B cell (primary cell): ENCODE data around the gene RBM20. TPM values are rescaled to one million over a fixed set of nuclear protein-coding genes. Genes with fewer than 3 reads are reported as not detected.

Source experiments
- ATAC-seq: fragments of 200-7000 bp; cut with Tn5 transposase; one replicate; pipeline ENCODE4 v1.10.0; 2021; ENCODE audit warnings: low read depth, mild to moderate bottlenecking, moderate number of reproducible peaks, moderate library complexity
- CTCF ChIA-PET: fragments of 350-600 bp; sonication (Branson Sonifier 250); formaldehyde crosslinking; loops from one replicate; lab custom pipeline; 2021; ENCODE audit warnings: antibody characterized with exemption, inconsistent platforms; lab: Charles Lee
- POLR2A ChIA-PET: fragments of 350-600 bp; sonication (Branson Sonifier 250); formaldehyde crosslinking; loops from one replicate; lab custom pipeline; 2021; ENCODE audit warnings: antibody characterized with exemption; lab: Charles Lee
- DNase-seq: peaks from one replicate; pipeline ENCODE4 v3.0.0; 2013
- H2AFZ ChIP-seq: 2 replicates; pipeline ENCODE4 v1.6.1; 2012; ENCODE audit warnings: mild to moderate bottlenecking, low read depth, low read length; ENCODE audit not compliant: insufficient read depth, poor library complexity, severe bottlenecking
- H3K27ac ChIP-seq, 2 donors: 1 replicate in 1 of 2; 2 replicates in 1 of 2; pipeline ENCODE4 v1.5.1; 2012 to 2013; ENCODE audit warnings: low read length in 2 of 2, mild to moderate bottlenecking in 2 of 2, moderate library complexity in 1 of 2
- H3K27me3 ChIP-seq, 4 experiments: fragments of 200-600 bp in 1 of 4; sonication (generic) in 1 of 4; replicated peaks in 1 of 4; 1 replicate in 2 of 4; 2 replicates in 2 of 4; pipeline versions ENCODE4 v1.6.1 to v1.7.0; 2013 to 2016; ENCODE audit warnings: low read length in 3 of 4, mild to moderate bottlenecking in 2 of 4, mixed read lengths in 1 of 4, moderate library complexity in 1 of 4; ENCODE audit not compliant: insufficient read depth in 4 of 4, control insufficient read depth in 3 of 4; ENCODE audit errors: control extremely low read depth in 1 of 4
- H3K36me3 ChIP-seq, 2 experiments: replicated peaks in 1 of 2; 1 replicate in 1 of 2; 2 replicates in 1 of 2; pipeline versions ENCODE4 v1.6.1 to v1.7.1; 2013; ENCODE audit warnings: low read length in 1 of 2; ENCODE audit not compliant: insufficient read depth in 2 of 2, control insufficient read depth in 1 of 2; ENCODE audit errors: control extremely low read depth in 1 of 2, extremely low read depth in 1 of 2
- H3K4me1 ChIP-seq, 2 donors: fragments of 200-600 bp in 1 of 2; sonication (generic) in 1 of 2; 1 replicate in 1 of 2; 2 replicates in 1 of 2; pipeline versions ENCODE4 v1.5.1 to v1.6.1; 2013 to 2017; ENCODE audit warnings: low read length in 2 of 2; ENCODE audit not compliant: control insufficient read depth in 2 of 2, insufficient read depth in 2 of 2
- H3K4me2 ChIP-seq: replicated peaks from 2 replicates; pipeline ENCODE3; 2012; ENCODE audit warnings: mild to moderate bottlenecking, low read depth, low read length; ENCODE audit not compliant: poor library complexity, severe bottlenecking
- H3K4me3 ChIP-seq, 5 experiments: fragments of 200-600 bp in 1 of 5; sonication (generic) in 1 of 5; 1 replicate in 3 of 5; 2 replicates in 2 of 5; pipeline versions ENCODE4 v1.5.1 to v1.7.0; 2011 to 2016; ENCODE audit warnings: low read length in 4 of 5, mild to moderate bottlenecking in 4 of 5, low read depth in 2 of 5, control low read depth in 1 of 5, moderate library complexity in 1 of 5; ENCODE audit not compliant: insufficient read depth in 1 of 5; ENCODE audit errors: control extremely low read depth in 1 of 5, extremely low read depth in 1 of 5
- H3K79me2 ChIP-seq: fragments of 200-600 bp; sonication (generic); one replicate; pipeline ENCODE4 v1.6.0; 2016; ENCODE audit warnings: low read length; ENCODE audit not compliant: control insufficient read depth, insufficient read depth
- H3K9ac ChIP-seq: fragments of 200-600 bp; sonication (generic); 2 replicates; pipeline ENCODE4 v1.6.1; 2017; ENCODE audit warnings: mild to moderate bottlenecking, low read length, moderate library complexity
- H3K9me3 ChIP-seq, 3 donors: one replicate each; pipeline versions ENCODE4 v1.6.1 to v1.7.1; 2013; ENCODE audit warnings: low read length in 2 of 3; ENCODE audit not compliant: control insufficient read depth in 2 of 3, insufficient read depth in 1 of 3; ENCODE audit errors: control extremely low read depth in 1 of 3
- H4K20me1 ChIP-seq: 2 replicates; pipeline ENCODE4 v1.6.0; 2012; ENCODE audit warnings: mild to moderate bottlenecking, low read length; ENCODE audit not compliant: insufficient read depth, control insufficient read depth, poor library complexity, severe bottlenecking
- H3K27ac Mint-ChIP-seq: one replicate; pipeline ENCODE4 v1.8.0; 2021; ENCODE audit warnings: mixed read lengths
- H3K27me3 Mint-ChIP-seq: one replicate; pipeline ENCODE4 v1.8.0; 2021; ENCODE audit warnings: mixed read lengths
- H3K4me1 Mint-ChIP-seq: one replicate; pipeline ENCODE4 v1.8.0; 2021; ENCODE audit warnings: mixed read lengths
- H3K4me3 Mint-ChIP-seq: one replicate; pipeline ENCODE4 v1.8.0; 2021; ENCODE audit warnings: mixed read lengths
- H3K9me3 Mint-ChIP-seq: one replicate; pipeline ENCODE4 v1.8.0; 2022; ENCODE audit warnings: mixed read lengths; ENCODE audit not compliant: insufficient read depth
- CTCF ChIP-seq: fragments of 200-600 bp; IDR thresholded peaks from one replicate; pipeline ENCODE4 v1.8.0; 2022; ENCODE audit warnings: antibody characterized with exemption, mild to moderate bottlenecking
- EZH2 ChIP-seq: IDR thresholded peaks from 2 replicates; pipeline ENCODE4 v1.6.1; 2012; ENCODE audit warnings: borderline replicate concordance, low read depth, mild to moderate bottlenecking, moderate library complexity, low read length; ENCODE audit not compliant: insufficient read depth, poor library complexity, severe bottlenecking
- WGBS: methylation state at CpG from one replicate; pipeline ENCODE4 v1.1.5; 2013; ENCODE audit warnings: missing lambda C conversion rate; ENCODE audit not compliant: insufficient coverage; 5-methylcytosine and 5-hydroxymethylcytosine counted together
- intact Hi-C: fragments of 100-400 bp; cut with micrococcal nuclease; formaldehyde crosslinking; loops from one replicate; pipeline ENCODE4 v1.10.0; 2022
- polyA plus RNA-seq: library from polyadenylated mRNA; depleted of rRNA; stranded (reverse); fragments of >200 nt; gene quantifications from 2 replicates; pipeline ENCODE4 v1.2.3, GENCODE V29; 2012
- total RNA-seq, 2 donors: library from RNA; stranded (reverse); fragments of 120-200 nt in 1 of 2; gene quantifications; 1 replicate in 1 of 2; 2 replicates in 1 of 2; pipeline versions ENCODE4 v1.2.3 to v1.2.4, GENCODE V29; 2013 to 2022

RBM20 gene
- total and polyA plus RNA-seq, 2 donors (not counting 1 experiment from before 2014, with no cell fraction given) = not detected

DNA sequence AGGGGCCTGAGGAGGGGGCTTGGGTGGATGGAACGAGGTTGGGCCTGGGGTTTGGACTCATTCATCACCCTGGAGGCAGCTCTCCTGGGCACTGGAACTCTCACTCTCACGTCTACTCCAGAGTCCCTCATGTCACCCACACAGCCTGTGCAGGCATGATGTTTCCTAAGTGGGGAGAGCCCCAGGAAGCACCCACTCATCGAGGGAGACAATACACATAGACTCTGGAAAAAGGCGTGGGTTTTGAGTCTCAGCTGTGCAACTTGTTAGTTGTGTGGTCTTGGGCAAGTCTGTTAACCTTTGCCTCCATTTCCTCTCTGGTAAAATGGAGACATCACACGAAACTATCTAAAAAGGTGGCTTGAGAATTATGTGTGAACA, 25.9 kb upstream of the RBM20 start:
- H3K79me2 ChIP-seq = no peaks in the 10 kb centered on the region
- H3K4me1 Mint-ChIP-seq = peaks cover 8% of the 10 kb centered on the region
- no peaks in the 10 kb centered on the region for H4K20me1 ChIP-seq
- no peak overlapping the region for H3K4me3 Mint-ChIP-seq
- CTCF ChIA-PET = interaction anchor here (1.2 kb wide), 1 partner anchor 10 kb away, joined by 5 read pairs; no protein-coding TSS in a partner anchor
- DNase-seq (no peak), ATAC-seq (no peak)
- POLR2A ChIA-PET = no interaction called here
- 67% methylated on average over 3 of the region's 5 CpGs for WGBS
- no peak overlapping the region for H3K9ac ChIP-seq
- H3K27me3 ChIP-seq = no peaks in the 10 kb centered on the region
- no peak overlapping the region for H2AFZ ChIP-seq
- no peaks in the 10 kb centered on the region for H3K36me3 ChIP-seq
- no peaks in the 10 kb centered on the region for H3K27me3 Mint-ChIP-seq
- H3K4me3 ChIP-seq = no peak overlapping the region
- no peak for TF ChIP-seq EZH2
- H3K27ac Mint-ChIP-seq = no peak overlapping the region
- H3K9me3 ChIP-seq = no peaks in the 10 kb centered on the region
- intact Hi-C loops = no loop called here
- peaks cover 5% of the 10 kb centered on the region for H3K9me3 Mint-ChIP-seq
- no peak overlapping the region for H3K27ac ChIP-seq
- peaks cover 4% of the 10 kb centered on the region in 2 donors for H3K4me1 ChIP-seq
- no peak overlapping the region for H3K4me2 ChIP-seq

DNA sequence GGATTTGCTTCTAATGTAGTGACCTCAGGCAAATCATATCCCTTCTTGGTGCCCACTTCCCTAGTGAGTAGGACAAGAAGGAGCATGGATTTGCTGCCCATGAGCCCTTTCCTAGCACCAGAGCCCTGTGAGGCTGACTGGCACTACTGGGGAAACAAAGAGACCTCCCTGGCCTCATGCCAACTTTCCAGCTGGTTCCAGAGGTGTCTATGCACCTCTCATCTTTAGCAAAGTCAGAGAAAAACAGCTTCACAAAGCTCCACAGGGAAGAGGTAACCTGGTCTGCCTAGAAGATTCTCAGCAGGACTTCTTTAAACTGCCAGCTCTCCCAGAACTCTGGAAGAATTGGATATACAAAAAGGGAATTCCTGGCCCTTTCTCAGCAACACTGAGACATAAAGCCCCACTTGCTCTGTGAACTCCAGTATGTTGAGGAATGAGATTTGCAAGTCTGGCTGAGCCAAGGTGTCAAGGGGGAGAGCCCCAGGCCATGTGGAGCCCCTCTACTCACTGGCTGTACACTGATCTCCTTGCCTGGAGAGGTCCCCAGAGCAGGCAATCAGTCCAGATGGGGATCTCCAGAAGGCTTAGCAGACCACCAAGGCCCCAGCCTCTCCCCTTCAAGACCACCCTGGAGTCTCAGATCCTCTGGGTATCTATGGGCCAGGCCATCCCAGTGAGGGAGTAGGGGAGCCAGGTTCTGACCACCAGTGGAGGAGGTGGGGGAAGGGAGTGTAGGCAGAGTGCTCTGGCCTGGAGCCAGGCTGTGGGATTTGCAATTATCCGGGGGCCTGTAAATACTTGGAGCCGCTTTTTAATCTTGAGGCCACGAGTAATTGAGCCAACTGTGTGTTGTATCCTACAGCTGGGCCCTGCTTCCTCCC, 24.4 kb upstream of the RBM20 start:
- no CpG with 5 or more reads among the region's 3 CpGs for WGBS
- H3K9me3 ChIP-seq = no peaks in the 10 kb centered on the region
- no peak overlapping the region for H3K4me3 ChIP-seq
- H3K79me2 ChIP-seq = no peaks in the 10 kb centered on the region
- peaks cover 4% of the 10 kb centered on the region for H3K27me3 Mint-ChIP-seq
- POLR2A ChIA-PET = no interaction called here
- no peak overlapping the region for H3K27ac Mint-ChIP-seq
- no peaks in the 10 kb centered on the region for H3K4me1 Mint-ChIP-seq
- H3K27ac ChIP-seq = no peak overlapping the region
- H2AFZ ChIP-seq = no peak overlapping the region
- H3K9ac ChIP-seq = no peak overlapping the region
- H3K4me2 ChIP-seq = no peak overlapping the region
- CTCF ChIA-PET = interaction anchor here (1.2 to 2.2 kb wide), 3 partner anchors 9 to 53 kb away, joined by 4 to 10 read pairs (median 5); no protein-coding TSS in a partner anchor
- H3K9me3 Mint-ChIP-seq = peaks cover 5% of the 10 kb centered on the region
- intact Hi-C loops = no loop called here
- TF ChIP-seq EZH2 (no peak), CTCF (no peak)
- no peaks in the 10 kb centered on the region for H3K4me1 ChIP-seq
- no peaks in the 10 kb centered on the region for H4K20me1 ChIP-seq
- no peak overlapping the region for H3K4me3 Mint-ChIP-seq
- no peaks in the 10 kb centered on the region for H3K36me3 ChIP-seq
- H3K27me3 ChIP-seq = no peaks in the 10 kb centered on the region
- no peak for ATAC-seq
- no peak for DNase-seq
